GM19239 (cell line): Measurements from ENCODE around the gene NCF4.

Experiments used
- DNase-seq: peaks from one replicate; pipeline ENCODE4 v3.0.0; 2011; ENCODE audit warnings: low spot score; ENCODE audit not compliant: insufficient read length
- FAIRE-seq: peaks from 2 replicates; lab custom pipeline; 2011; peaks lifted over from hg19 to GRCh38; lab: Jason Lieb, UNC

NCF4 gene

DNA sequence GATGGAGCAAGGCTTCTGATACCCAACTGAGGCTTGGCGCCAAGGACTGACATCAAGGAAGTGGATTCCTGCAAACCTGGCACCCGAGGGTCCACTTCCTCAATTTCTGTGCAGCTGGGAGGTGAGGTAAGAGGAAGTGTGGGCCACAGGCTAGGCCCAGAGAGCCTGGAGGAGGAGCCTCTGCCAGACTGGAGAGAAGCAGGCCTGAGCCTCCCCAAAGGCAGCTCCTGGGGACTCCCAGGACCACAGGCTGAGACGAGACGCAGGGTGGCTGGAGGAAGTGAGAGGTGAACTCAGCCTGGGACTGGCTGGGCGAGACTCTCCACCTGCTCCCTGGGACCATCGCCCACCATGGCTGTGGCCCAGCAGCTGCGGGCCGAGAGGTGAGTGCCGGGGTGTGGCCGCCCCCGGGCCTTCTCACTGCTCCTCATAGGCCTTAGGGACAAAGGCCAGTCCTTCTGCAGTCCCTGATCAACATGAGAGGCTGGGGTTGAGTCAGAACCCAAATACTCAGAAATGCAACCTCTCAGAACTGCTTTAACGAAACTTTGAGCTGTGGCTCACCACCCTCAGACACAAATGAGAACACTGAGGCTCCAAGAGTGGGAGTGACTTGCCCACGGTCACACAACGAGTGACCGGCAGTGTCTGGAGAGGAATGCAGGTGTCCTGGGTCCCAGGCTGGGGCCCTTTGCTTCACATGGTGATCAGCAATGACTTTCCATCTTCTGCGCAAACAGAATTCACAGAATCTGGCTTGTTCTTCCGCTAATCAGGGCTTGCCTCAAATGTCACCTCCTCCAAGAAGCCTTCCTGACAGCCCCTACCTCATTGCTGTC is at the start of gene NCF4:
TSS of gene NCF4 (plus strand) at position 186 of the 839 bp plus-strand sequence. CDS start at position 352, 166 bp downstream.
- peak; percentile 100 for FAIRE-seq

DNA sequence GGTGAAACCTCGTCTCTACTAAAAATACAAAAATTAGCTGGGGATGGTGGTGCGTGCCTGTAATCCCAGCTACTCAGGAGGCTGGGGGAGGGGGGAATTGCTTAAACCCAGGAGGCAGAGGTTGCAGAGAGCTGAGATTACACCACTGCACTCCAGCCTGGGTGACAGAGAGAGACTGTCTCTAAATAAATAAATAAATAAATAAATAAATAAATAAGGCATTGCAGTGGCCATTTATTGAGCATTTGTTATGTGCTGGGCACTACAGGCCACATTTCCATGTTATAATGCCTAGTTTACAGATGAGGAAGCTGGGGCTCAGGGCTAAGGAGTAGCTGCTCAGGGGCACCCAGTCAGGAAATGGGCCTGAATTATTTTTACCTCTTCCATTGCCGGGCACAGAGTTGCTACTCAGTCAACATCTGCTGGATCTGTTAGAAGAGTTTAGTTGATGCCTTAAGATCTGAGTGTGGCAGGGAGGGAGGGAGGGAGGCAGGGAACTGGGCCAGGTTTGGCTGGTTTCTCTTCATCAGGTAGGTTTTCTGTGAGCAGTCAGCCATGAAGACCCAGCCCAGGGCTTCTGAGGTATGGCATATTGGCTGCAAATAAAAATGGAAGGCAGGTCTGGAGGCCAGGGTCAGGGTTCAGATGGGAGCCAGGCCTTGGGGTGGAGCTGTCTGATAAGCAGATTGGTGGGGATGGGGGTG is 49.6 kb upstream of the NCF4 start:
- FAIRE-seq (no peak), DNase-seq (no peak)

More for the DNA sequence above, at the start of gene NCF4:
- peak; percentile 78 for DNase-seq

DNA sequence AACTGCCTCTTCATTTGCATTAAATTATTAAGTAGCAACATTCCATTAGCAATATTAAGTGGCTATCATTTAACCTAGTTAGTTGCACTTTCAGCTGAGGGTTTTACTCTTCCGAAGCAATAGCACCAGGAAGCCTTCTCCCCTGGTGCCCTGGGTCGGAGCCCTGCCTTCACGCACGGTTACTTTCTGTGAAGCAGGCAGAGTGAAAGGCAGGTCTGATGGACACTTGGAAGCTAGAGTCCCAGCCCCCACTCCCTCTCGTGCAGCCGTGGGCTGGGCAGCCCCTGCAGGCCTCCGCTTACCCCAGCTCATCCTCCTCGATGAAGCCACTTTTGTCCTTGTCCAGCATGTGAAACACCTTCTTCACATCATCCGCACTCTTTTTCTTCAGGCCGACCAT is 46.0 kb upstream of the NCF4 start:
- no peak for DNase-seq
- FAIRE-seq: no peak

DNA sequence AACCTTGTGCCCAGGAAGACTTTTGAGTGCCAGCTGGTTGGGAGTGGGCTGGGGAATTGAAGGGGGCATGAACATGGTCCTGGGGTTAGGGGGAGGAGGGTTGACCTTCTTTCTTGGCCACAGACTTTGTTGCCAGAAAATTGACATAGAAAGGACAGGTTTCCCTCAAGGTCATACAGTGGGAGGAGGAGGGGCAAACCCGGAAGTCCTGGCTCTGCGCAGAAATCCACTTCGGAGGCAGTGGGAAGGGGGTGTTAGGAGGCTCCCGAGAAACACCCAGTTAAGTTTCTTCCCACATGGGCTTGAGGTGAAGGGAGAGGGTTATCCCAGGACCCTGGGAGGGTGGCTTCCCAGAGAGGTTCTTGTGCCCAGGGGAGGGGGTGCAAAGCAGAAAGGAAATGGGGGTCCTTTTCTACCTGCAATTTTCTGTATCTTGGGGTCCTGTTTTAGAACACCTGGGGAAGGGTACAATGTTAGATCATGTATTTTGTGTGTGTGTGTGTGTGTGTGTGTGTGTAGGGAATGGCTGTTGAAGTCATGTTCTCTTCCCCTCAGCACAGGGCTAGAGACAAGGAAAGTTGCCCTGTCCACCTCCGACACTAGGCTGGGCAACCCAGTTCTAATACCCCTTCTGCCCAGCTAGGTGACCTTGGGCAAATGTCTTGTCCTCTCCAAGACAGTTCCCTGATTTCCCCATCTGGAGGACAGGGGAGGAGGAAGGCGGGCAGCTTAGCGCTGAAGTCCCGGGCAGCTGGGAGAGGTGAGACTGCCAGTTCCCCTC is 45.1 kb upstream of the NCF4 start:
- DNase-seq: no peak
- FAIRE-seq: no peak

DNA sequence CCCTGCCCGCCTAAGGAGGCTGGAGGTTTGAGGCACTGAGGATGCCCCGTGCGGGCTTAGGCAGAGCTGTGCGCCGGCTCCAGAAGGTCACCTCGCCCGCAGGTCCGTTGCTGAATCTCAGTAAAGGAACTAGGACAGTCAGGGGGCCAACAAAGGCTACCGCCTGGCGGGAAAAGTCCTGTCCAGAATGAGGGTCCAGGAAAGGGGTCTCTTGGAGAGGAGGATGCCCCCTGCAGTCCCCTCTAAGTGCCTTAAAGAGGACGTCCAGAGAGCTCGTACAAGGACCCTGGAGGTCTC is 44.5 kb upstream of the NCF4 start:
- DNase-seq (no peak), FAIRE-seq (no peak)

DNA sequence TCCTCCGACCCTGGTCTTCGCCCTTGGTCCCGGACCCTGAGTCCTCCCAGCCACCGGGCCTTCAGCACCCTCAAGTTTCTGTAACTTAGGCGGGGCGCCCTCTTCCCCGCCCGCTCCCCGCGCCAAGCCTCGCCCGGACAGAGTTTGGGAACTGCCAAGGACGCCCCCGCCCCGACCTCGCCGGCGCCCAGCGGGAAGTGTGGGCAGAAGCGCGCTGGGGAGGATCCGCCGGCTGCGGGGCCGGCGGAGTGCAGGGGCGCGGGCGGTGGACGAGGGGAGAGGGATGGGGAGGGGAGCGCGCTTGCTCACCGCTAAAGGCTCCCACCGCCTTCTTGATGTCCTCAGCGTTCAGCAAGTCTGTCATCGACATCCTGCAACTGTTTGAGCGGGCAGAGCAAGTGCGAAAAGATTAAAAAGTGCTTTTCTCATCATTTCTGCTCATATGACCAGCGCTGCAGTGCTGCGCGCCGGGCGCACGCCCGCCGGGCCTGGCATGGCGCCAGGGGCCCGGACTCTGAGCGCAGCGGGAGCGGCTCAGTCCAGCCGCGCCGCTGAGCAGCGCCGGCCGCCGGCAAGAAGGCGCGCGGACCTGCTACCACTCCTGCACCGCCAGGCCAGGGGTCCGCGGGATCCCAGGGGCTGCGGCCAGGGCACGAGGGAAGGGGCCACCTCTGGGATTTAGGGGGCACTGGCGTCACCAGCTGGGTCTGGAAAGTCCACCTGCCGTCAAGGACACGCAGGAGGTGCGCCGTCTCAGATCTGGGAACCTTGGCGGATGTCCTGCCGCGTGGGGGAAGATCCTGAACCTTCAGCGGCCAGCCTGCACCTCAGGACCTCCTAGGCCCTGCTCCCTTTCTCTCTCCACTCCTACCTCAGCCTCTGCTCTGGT is 43.9 kb upstream of the NCF4 start, which contains the start of gene PVALB:
TSS of gene PVALB (minus strand) at position 400 of the 889 bp plus-strand sequence. CDS start at position 370, 30 bp downstream.
- DNase-seq (no peak), FAIRE-seq (no peak)

DNA sequence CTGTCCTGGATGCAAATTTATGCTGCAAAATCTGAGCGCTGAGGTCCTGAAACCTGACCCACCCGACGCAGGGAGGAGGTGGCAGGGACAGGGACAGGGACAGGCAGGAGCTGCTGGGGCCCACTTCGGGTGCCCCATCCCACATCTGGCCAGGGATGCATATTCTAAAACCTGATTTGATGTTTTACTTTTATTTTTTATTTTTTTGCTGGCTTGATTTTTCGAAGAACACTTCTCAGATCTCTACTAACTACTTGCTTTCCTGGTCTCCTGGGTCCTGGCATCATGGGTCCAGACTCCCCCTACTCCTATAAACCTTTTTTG is 43.3 kb upstream of the NCF4 start:
- FAIRE-seq (no peak), DNase-seq (no peak)

DNA sequence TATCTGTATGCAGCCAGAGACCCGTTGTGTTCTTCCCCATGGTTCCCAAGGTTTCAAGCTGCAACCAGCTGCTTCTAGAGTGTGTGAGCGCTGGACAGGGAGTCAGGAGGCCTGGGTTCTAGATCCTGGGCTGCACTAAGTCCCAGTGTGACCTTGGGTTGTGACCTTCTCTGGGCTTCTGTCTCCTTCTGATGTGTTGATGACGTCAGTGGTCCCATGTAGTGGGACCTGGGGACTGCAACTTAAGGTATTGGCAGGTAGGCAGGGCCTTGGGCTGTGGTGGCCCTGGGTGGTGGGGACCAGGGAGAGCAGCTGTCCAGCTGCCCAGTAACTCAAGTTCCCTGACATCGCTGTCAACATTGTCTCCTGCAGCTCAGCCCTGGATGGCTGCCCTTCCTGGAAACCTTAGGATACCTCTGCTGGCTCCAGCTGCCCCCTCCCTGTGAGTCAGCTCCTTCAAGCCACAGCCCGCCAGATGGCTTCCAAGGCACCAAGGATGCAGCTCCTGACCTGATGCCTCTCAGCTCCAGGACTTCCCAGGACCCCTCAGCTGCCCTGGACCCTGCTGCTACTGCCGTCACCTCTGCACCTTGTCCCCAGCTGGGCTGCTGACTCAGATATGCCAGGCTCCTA is 42.7 kb upstream of the NCF4 start:
- DNase-seq (no peak), FAIRE-seq (no peak)

DNA sequence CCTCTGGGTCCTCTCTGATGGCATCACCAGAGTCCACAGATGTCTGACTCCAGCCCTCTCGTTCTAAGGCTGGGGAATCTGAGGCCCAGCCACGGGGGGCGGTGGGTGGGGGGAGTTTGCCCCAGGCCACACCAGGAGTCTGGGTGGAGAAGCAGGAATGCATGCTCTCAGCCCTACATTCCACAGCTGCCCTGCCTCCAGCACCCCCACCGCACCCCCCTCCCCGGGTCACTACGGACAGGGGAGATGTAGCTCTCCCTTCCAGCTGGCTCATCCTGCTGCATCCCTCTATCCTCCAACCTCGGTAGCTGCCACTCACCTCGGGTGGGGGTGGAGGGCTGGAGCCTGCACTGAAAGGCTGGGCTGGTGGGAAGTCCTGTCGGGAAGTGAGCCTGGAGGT is 41.7 kb upstream of the NCF4 start:
- DNase-seq: no peak
- no peak for FAIRE-seq

DNA sequence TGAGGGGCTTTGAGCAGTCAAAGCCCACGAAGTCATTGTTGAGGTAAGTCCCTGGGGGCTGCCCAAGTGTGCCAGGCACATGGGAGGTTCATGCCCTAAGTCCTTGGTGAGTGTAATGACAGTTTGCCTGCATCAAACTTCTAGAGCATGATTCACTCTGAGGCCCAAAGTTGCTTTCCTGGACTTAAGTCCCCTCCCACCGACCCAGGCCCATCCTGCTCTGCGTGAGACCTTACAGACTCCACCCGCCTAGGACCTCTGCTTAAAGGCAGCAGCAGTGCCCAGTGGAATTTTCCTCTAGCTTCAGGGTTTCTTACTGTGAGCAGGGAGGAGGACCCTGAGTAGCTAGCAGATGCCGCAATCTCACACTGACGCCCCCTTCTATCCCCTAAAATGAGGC is 38.2 kb upstream of the NCF4 start:
- FAIRE-seq (no peak), DNase-seq (no peak)

DNA sequence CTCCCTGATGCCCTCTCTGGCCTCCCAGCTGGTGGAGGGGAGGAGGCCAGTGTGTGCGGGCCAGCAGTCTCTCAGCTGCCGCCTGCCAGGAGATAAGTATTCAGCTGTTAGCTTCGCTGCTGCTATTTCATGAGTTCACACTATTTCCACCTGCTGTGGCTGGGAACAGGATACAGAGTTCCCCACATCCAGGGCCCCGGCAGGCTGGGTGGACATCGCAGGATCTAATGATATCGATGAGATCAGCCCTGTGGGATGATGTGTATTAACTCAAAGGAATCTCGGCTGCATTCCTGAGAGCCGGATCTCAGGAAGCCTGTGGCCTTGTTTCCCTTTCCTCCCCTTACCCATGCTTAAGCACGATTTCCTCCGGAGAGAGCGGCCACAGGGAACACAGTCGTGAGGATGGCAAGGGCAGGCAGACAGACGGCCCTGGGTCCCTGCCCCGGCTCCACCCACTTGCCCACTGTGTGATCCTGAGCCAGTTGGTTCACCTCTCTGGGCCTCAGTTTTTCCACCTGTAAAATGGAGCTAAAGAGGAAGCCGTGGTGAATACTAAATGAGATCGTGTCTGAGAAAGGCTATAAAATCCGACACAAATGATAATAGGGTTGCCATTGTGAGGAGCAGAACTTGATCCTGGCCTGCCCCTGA is 37.5 kb upstream of the NCF4 start:
- FAIRE-seq (no peak), DNase-seq (no peak)

DNA sequence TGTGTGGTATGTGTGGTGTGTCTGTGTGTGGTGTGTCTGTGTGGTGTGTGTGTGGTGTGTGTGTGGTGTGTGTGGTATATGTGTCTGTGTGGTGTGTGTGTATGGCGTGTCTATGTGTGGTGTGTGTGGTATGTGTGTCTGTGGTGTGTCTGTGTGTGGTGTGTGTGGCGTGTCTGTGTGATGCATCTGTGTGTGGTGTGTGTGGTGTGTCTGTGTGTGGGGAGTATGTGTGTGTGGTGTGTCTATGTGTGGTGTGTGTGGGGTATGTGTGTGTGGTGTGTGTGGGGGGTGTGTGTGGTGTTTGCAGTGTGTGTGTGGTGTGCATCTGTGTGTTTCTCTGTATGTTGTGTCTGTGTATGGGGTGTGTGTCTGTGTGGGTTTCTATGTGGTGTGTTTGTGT is 36.2 kb upstream of the NCF4 start:
- DNase-seq (no peak), FAIRE-seq (no peak)

DNA sequence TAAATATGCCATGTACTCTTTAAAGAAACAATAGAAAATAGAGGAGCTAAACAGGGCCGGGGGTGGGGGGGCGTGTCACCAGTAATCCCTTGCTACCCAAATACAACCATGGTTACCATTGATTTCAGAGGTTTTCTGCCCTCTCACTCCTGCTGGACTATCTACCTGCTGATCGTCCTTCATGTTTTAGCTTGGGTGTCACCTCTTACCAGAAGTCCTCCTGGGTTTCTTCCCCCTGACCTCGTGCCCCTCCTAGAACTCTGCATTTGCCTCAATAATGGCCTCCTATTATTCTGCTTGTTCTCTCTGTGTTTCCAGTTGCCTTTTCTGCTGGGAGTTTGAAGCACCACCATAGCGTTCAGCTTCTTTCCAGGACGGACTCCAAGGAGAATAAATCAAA is 34.5 kb upstream of the NCF4 start:
- no peak for DNase-seq
- FAIRE-seq: no peak

DNA sequence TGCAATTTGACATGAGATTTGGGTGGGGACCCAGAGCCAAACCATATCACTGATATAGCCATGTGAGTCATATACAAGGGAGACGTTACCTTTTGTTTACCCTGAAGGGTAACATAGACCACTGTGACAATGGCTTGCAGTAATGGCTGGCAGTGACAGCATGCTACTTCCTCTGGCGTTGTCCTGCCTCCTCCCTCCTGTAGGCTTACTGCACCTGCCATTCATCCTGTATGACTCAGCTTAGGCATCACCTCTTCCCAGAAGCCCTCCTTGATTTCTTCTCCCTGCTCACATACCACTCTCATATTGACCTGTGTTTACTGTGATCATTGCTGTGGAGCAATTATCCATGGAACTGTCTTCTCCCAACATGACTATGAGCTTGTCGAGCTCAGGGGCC is 32.0 kb upstream of the NCF4 start:
- FAIRE-seq (no peak), DNase-seq (no peak)

DNA sequence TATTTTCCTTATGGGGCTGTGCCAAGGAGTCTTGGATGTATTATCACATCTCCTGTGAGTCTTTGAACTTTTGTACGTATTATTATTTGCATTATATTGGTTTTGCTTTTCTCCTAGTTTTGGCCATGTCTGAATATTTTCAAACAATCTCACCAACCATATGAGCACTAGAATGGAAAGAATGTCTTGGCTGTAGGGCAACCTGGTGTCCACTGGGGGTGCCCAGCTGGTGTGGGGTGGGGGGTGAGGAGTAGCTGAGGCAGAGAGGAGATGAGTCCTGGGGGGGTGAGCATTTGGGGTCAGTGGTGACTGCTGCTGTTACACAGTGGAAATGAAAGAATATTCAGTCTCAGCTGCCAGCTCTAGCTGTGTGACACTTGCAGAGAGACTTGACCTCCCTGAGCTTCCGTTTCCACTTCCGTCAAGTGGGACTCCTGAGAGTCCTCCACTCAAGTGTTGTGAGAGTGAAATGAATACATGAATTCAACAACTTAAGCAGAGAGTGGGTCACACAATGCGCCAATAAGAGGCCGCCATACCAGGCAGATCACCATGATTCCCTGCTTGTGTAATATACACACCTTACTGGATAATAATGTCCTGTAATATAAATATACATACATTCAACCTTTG is 31.3 kb upstream of the NCF4 start:
- no peak for DNase-seq
- FAIRE-seq: no peak

DNA sequence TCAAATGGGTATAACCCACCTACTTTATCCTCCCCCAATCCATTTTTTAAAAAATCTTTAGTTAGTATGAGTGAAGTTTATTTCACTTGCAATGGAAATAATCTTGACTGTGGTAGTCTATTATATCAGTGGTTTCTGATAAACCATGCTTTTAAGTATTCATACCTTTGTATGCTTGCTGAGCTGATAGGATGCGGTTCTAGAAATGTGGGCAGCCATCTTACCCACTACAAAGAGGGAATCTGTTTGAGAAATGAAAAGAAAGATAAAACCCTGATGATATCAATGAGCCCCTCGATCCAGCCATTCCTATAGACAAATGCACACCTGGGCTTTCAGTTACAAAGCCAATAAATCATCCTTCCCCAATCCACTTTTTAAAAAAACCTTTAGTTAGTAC is 30.2 kb upstream of the NCF4 start:
- FAIRE-seq (no peak), DNase-seq (no peak)

DNA sequence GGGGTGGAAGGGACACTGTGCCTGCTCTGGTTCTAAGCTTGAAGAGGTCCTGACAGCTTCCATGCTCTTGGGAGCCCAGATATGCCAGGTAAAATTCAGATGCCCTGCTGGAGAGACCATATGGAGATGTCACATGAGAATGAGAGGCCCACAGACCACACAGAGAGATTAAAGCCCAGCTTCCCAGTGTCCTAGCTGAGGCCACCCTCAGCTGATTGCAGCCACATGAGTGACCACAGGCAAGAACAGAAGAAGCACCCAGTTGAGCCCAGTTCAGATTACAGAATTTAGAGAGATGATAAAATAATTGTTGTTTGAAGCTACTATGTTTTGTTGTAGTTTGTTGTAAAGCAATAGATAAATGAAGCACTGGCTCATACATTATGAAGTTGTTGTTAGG is 29.6 kb upstream of the NCF4 start:
- FAIRE-seq: no peak
- no peak for DNase-seq

DNA sequence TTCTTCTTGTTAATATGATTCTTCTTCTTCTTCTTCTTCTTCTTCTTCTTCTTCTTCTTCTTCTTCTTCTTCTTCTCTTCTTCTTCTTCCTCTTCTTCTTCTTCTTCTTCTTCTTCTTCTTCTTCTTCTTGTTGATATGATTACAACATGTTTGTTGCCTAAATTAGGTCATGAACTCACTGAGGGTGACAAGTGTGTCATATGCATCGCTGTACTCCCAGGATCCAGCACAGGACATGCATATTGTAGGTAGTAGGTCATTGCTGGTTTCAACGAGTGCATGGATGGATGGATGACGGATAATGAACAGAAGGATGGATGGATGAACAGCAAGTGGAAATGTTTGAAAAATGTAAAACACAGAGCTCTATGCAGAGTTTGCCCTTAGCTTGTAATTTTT is 29.1 kb upstream of the NCF4 start:
- DNase-seq (no peak), FAIRE-seq (no peak)

DNA sequence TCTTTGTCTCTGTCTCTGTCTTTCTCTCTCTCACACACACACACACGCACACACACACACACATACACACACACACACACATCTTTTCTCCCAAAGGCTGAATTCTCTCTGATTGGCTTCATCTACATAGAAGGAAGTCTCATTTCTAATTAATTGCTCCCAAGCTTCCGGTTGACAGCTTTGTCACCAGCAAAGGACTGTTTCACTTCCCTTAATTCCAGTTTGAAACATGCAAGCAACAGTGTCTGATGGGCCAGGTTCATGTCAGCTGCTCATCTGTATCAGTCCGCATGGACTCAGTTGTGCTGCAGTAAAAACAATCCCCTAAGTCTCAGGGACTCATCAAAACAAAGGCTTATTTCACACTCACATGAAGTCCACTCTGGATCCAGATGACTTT is 27.7 kb upstream of the NCF4 start:
- peak; percentile 83 for FAIRE-seq

More for the DNA sequence above, 27.7 kb upstream of the NCF4 start:
- no peak for DNase-seq
